Measurements from ENCODE around the gene ZC3H12C.
A peak's percentile ranks its signal among the peaks of the same experiment; 100 is the strongest.
"Not testable (repeated sequence)": the region's sequence is repeated elsewhere in the genome, so short reads cannot be mapped to it uniquely, and the experiment has no call there.

ZC3H12C gene

DNA sequence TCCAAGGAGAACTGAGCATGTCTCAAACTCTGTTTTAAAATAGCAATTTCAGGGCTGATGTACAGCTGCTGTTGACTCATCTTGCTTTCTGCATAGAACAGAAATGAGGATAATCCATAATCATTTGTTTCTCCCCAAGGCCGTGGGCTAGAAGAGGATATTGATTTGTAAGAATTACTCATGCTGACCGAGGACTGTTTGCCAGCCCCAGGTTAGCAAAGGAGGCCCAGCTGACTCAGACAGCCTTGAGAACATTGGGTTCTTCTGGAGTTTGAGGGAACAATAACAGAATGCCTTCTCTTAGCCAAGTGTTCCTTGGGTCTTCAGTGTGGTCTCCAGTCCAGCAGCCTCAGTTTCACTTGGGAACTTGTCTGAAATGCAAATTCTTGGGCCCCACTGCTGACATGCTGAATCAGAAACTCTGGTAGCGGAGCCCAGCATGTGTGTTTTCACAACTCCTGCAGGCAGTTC, 92.0 kb downstream of the ZC3H12C start:
- in situ Hi-C loops (cut with HindIII; ENCODE audit: low sequenced_read_pairs): no loop called here
- no peak overlapping the region for H3K4me3 ChIP-seq (ENCODE audit: low read depth, low read length)
- peak; percentile 91 for DNase-seq (ENCODE audit: low read depth)
- TF ChIP-seq, protein P1, sequence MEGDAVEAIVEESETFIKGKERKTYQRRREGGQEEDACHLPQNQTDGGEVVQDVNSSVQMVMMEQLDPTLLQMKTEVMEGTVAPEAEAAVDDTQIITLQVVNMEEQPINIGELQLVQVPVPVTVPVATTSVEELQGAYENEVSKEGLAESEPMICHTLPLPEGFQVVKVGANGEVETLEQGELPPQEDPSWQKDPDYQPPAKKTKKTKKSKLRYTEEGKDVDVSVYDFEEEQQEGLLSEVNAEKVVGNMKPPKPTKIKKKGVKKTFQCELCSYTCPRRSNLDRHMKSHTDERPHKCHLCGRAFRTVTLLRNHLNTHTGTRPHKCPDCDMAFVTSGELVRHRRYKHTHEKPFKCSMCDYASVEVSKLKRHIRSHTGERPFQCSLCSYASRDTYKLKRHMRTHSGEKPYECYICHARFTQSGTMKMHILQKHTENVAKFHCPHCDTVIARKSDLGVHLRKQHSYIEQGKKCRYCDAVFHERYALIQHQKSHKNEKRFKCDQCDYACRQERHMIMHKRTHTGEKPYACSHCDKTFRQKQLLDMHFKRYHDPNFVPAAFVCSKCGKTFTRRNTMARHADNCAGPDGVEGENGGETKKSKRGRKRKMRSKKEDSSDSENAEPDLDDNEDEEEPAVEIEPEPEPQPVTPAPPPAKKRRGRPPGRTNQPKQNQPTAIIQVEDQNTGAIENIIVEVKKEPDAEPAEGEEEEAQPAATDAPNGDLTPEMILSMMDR (IDR thresholded peaks at IDR 0.05; ENCODE audit: low read depth, low read length, missing control alignments): no peak

DNA sequence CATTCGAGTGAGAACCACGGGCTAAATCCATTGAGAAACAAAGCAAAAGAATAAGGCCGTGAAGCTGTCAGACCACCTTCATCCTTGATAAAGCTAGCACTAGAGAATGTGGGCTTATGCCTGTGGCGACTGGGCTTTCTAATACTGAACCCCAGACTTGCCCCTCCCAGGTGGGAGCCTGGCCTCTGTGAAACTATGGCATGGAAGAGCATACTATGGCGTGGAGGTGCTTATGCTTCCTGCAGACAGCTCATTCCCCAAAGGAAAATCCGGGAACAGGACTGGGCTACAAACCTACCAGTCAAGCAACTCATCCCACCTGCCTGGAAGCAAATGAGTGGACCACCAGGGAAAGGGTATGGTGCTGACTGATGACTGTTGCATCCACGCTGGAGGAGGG, 92.4 kb downstream of the ZC3H12C start:
- H3K4me3 ChIP-seq (ENCODE audit: low read depth, low read length): no peak overlapping the region
- TF ChIP-seq, protein P1 (IDR thresholded peaks at IDR 0.05; ENCODE audit: low read depth, low read length, missing control alignments): no peak
- no peak for DNase-seq (ENCODE audit: low read depth)

DNA sequence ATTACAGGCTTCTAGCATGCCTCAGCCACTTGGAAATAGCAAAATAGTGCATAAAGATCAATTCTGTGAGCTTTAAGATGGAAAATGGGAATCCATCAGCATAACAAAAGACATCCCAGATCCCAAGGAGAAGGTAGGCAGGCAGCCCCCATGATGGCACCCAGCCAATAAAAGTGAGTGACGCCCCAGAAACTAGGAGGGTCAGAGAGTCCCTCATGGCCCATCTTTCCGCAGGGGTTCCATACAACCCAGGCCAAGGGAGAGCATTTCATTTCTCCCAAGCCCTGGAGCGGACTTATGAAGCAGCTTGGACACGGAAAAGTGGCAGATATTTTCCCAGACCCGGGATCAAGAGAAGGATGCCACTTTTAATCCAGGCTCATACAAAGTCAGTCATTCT, 93.3 kb downstream of the ZC3H12C start:
- TF ChIP-seq, protein P1 (IDR thresholded peaks at IDR 0.05; ENCODE audit: low read depth, low read length, missing control alignments): no peak
- no peak for DNase-seq (ENCODE audit: low read depth)

More for the DNA sequence above, 92.4 kb downstream of the ZC3H12C start:
- in situ Hi-C loops (cut with HindIII; ENCODE audit: low sequenced_read_pairs): no loop called here

GRCh38 chr11:110186867-110187266, 93.7 kb downstream of the ZC3H12C start:
- DNase-seq (ENCODE audit: low read depth): no peak
- TF ChIP-seq, protein P1 (IDR thresholded peaks at IDR 0.05; ENCODE audit: low read depth, low read length, missing control alignments): no peak
- H3K4me3 ChIP-seq (ENCODE audit: low read depth, low read length): no peak overlapping the region
- in situ Hi-C loops (cut with HindIII; ENCODE audit: low sequenced_read_pairs): no loop called here

More for the DNA sequence above, 93.3 kb downstream of the ZC3H12C start:
- H3K4me3 ChIP-seq (ENCODE audit: low read depth, low read length): no peak overlapping the region
- in situ Hi-C loops (cut with HindIII; ENCODE audit: low sequenced_read_pairs): no loop called here

GRCh38 chr11:110187731-110188130, 94.5 kb downstream of the ZC3H12C start:
- TF ChIP-seq, protein P1 (IDR thresholded peaks at IDR 0.05; ENCODE audit: low read depth, low read length, missing control alignments): no peak
- in situ Hi-C loops (cut with HindIII; ENCODE audit: low sequenced_read_pairs): no loop called here
- H3K4me3 ChIP-seq (ENCODE audit: low read depth, low read length): no peak overlapping the region
- DNase-seq (ENCODE audit: low read depth): no peak

DNA sequence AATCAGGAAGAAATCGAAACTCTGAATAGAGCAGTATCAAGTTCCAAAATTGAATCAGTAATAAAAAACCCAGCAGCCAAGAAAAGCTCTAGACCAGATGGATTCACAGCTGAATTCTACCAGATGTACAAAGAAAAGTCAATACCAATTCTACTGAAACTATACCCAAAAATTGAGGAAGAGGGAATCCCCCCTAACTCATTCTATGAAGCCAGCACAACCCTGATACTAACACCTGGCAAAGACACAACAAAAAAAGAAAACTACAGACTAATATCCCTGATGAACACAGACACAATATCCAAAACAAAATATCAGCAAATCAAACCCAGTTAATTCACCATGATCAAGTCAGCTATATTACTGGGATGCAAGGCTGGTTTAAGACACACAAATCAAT, 97.7 kb downstream of the ZC3H12C start:
- no peak overlapping the region for H3K4me3 ChIP-seq (ENCODE audit: low read depth, low read length)
- TF ChIP-seq, protein P1 (IDR thresholded peaks at IDR 0.05; ENCODE audit: low read depth, low read length, missing control alignments): no peak
- in situ Hi-C loops (cut with HindIII; ENCODE audit: low sequenced_read_pairs): no loop called here
- no peak for DNase-seq (ENCODE audit: low read depth)

GRCh38 chr11:110192604-110193282, 99.6 kb downstream of the ZC3H12C start:
- in situ Hi-C loops (cut with HindIII; ENCODE audit: low sequenced_read_pairs); DNase-seq (ENCODE audit: low read depth); H3K4me3 ChIP-seq (ENCODE audit: low read depth, low read length): not testable (repeated sequence)

DNA sequence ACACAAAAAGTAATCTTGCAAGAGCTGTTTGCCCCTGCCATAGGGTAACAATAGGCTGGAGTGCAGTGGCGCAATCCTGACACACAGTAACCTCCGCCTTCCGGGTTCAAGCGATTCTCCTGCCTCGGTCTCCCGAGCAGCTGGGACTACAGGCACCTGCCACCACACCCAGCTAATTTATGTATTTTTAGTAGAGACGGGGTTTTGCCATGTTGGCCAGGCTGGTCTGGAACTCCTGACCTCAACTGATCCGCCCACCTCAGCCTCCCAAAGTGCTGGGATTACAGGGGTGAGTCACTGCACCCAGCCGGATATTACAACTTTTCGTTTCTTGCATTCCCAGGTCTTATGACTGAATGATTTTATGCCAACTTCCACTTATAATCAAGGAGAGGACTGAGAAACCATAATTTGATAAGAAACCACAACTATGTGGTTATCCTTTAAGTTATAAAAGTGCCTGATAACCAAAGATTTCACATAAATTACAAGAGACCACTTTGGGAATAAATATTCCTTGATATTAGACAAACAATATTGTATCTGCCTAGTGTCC, 101.1 kb downstream of the ZC3H12C start:
- in situ Hi-C loops (cut with HindIII; ENCODE audit: low sequenced_read_pairs); DNase-seq (ENCODE audit: low read depth); H3K4me3 ChIP-seq (ENCODE audit: low read depth, low read length): not testable (repeated sequence)

Data from astrocyte of the cerebellum (primary cell).